ENCODE data around the gene DNAH3. TPM values are rescaled to one million over a fixed set of nuclear protein-coding genes. Genes with fewer than 3 reads are reported as not detected.

The DNAH3 gene
- total and polyA plus RNA-seq, 2 of the 13 experiments (the other 11 are each of a cell fraction or from before 2014, with no cell fraction given), result 0.07 to 0.08 TPM

- TF ChIP-seq GFI1 (CRISPR knock-in tag; IDR thresholded peaks at IDR 0.05; ENCODE audit: borderline replicate concordance), result no peak
- TF ChIP-seq BORCS8-MEF2B (CRISPR knock-in tag; IDR thresholded peaks at IDR 0.05), result 0 out of 2 replicates have a peak, but pooled peaks have one; percentile 25
- TF ChIP-seq ZNF160 (CRISPR knock-in tag; IDR thresholded peaks at IDR 0.05), result 0 out of 2 replicates have a peak, but pooled peaks have one; percentile 36
- no peak for TF ChIP-seq USF2 (IDR thresholded peaks at IDR 0.05; ENCODE audit: low read depth, low read length)
- TF ChIP-seq USF2 (CRISPR knock-in tag; IDR thresholded peaks at IDR 0.05; ENCODE audit: borderline replicate concordance), result no peak
- TF ChIP-seq CCDC6 (CRISPR knock-in tag; IDR thresholded peaks at IDR 0.05), result no peak
- no peak for TF ChIP-seq AGO1 (IDR thresholded peaks at IDR 0.05; ENCODE audit: low read depth, low read length, poor library complexity, severe bottlenecking)
- TF ChIP-seq ZBTB34 (CRISPR knock-in tag; IDR thresholded peaks at IDR 0.05), result 0 out of 2 replicates have a peak, but pooled peaks have one; percentile 2
- TF ChIP-seq BHLHE40 (IDR thresholded peaks at IDR 0.05; ENCODE audit: low read length), result no peak
- no peak for TF ChIP-seq NFIB (CRISPR knock-in tag; IDR thresholded peaks at IDR 0.05; ENCODE audit: borderline replicate concordance)
- no peak for TF ChIP-seq NR2C2 (CRISPR knock-in tag; IDR thresholded peaks at IDR 0.05; ENCODE audit: borderline replicate concordance)
- TF ChIP-seq ASH2L (IDR thresholded peaks at IDR 0.05; ENCODE audit: insufficient read length, low read depth, low read length), result no peak
- 0 out of 2 replicates have a peak, but pooled peaks have one; percentile 12 for TF ChIP-seq SNAPC2 (CRISPR knock-in tag; IDR thresholded peaks at IDR 0.05)
- TF ChIP-seq HNRNPUL1 (IDR thresholded peaks at IDR 0.05; ENCODE audit: low read depth, low read length), result no peak
- 0 out of 2 replicates have a peak, but pooled peaks have one; percentile 24 for TF ChIP-seq RFXANK (CRISPR knock-in tag; IDR thresholded peaks at IDR 0.05)
- no peak for TF ChIP-seq ZNF510 (CRISPR knock-in tag; IDR thresholded peaks at IDR 0.05; ENCODE audit: low read depth)
- 0 out of 2 replicates have a peak, but pooled peaks have one; percentile 9 for TF ChIP-seq MED13 (CRISPR knock-in tag; IDR thresholded peaks at IDR 0.05)
- TF ChIP-seq, protein P1, sequence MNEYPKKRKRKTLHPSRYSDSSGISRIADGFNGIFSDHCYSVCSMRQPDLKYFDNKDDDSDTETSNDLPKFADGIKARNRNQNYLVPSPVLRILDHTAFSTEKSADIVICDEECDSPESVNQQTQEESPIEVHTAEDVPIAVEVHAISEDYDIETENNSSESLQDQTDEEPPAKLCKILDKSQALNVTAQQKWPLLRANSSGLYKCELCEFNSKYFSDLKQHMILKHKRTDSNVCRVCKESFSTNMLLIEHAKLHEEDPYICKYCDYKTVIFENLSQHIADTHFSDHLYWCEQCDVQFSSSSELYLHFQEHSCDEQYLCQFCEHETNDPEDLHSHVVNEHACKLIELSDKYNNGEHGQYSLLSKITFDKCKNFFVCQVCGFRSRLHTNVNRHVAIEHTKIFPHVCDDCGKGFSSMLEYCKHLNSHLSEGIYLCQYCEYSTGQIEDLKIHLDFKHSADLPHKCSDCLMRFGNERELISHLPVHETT (CRISPR knock-in tag; conservative IDR thresholded peaks at IDR 0.05), result no peak
- 0 out of 2 replicates have a peak, but pooled peaks have one; percentile 26 for TF ChIP-seq ZMAT3 (CRISPR knock-in tag; conservative IDR thresholded peaks at IDR 0.05)
- TF ChIP-seq ZNF296 (CRISPR knock-in tag; conservative IDR thresholded peaks at IDR 0.05), result no peak
- TF ChIP-seq, protein P2, sequence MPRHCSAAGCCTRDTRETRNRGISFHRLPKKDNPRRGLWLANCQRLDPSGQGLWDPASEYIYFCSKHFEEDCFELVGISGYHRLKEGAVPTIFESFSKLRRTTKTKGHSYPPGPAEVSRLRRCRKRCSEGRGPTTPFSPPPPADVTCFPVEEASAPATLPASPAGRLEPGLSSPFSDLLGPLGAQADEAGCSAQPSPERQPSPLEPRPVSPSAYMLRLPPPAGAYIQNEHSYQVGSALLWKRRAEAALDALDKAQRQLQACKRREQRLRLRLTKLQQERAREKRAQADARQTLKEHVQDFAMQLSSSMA (CRISPR knock-in tag; IDR thresholded peaks at IDR 0.05), result 0 out of 2 replicates have a peak, but pooled peaks have one; percentile 19
- no peak for TF ChIP-seq SALL1 (CRISPR knock-in tag; IDR thresholded peaks at IDR 0.05)
- TF ChIP-seq ZNF230 (CRISPR knock-in tag; IDR thresholded peaks at IDR 0.05), result no peak
- TF ChIP-seq SMYD3 (CRISPR knock-in tag; IDR thresholded peaks at IDR 0.05), result no peak
- TF ChIP-seq ADNP (CRISPR knock-in tag; IDR thresholded peaks at IDR 0.05), result 0 out of 2 replicates have a peak, but pooled peaks have one; percentile 14
Observed at GRCh38 chr16:21185659-21186325, 35.1 kb upstream of the DNAH3 start (continued).

Data from HepG2 (cell line).